Upper lobe of left lung (tissue), 4 donors: Measurements from ENCODE around the gene POLA1.
"Not testable (repeated sequence)": the region's sequence is repeated elsewhere in the genome, so short reads cannot be mapped to it uniquely, and the experiment has no call there.

Experiments
- EP300 ChIP-seq, 4 donors: sonication (generic); formaldehyde crosslinking; IDR thresholded peaks; one replicate each; pipeline ENCODE4 v1.5.1; 2017; ENCODE audit warnings: antibody characterized with exemption in 4 of 4, control low read depth in 2 of 4
- POLR2A ChIP-seq, 4 donors: fragments of 450-650 bp; IDR thresholded peaks; one replicate each; pipeline ENCODE4 v1.5.1; 2016 to 2017; ENCODE audit warnings: antibody characterized with exemption in 4 of 4, mild to moderate bottlenecking in 2 of 4
- POLR2AphosphoS5 ChIP-seq, 2 donors: sonication (generic); formaldehyde crosslinking; IDR thresholded peaks; one replicate each; pipeline ENCODE4 v1.5.1; 2017; ENCODE audit warnings: antibody characterized with exemption in 2 of 2
- TF ChIP-seq, protein P1 (sequence below), 6 experiments: fragments of 450-650 bp in 4 of 6; fragments of 200-600 bp in 2 of 6; sonication (generic) in 2 of 6; IDR thresholded peaks; one replicate each; pipeline ENCODE4 v1.5.1; 2016 to 2019; ENCODE audit warnings: antibody characterized with exemption in 6 of 6

DNA sequence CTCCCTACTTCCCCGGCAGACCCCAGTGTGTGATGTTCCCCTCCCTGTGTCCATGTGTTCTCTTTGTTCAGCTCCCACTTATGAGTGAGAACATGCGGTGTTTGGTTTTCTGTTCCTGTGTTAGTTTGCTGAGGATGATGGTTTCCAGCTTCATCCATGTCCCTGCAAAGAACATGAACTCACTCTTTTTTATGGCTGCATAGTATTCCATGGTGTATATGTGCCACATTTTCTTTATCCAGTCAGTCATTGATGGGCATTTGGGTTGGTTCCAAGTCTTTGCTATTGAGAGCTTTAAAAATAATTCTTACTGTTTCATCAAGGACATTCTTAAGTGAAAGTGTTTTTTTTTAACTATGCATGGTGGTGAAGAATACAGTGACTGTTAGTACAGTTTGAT lies 126.1 kb downstream of the POLA1 start:
- TF ChIP-seq, protein P1, sequence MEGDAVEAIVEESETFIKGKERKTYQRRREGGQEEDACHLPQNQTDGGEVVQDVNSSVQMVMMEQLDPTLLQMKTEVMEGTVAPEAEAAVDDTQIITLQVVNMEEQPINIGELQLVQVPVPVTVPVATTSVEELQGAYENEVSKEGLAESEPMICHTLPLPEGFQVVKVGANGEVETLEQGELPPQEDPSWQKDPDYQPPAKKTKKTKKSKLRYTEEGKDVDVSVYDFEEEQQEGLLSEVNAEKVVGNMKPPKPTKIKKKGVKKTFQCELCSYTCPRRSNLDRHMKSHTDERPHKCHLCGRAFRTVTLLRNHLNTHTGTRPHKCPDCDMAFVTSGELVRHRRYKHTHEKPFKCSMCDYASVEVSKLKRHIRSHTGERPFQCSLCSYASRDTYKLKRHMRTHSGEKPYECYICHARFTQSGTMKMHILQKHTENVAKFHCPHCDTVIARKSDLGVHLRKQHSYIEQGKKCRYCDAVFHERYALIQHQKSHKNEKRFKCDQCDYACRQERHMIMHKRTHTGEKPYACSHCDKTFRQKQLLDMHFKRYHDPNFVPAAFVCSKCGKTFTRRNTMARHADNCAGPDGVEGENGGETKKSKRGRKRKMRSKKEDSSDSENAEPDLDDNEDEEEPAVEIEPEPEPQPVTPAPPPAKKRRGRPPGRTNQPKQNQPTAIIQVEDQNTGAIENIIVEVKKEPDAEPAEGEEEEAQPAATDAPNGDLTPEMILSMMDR (IDR thresholded peaks at IDR 0.05) = not testable (repeated sequence)
- not testable (repeated sequence) for TF ChIP-seq POLR2AphosphoS5, POLR2A, EP300 (IDR thresholded peaks at IDR 0.05)
